Ovary (tissue), 3 donors: ENCODE data around the gene NAALADL2.

Source experiments
- EP300 ChIP-seq: sonication (generic); formaldehyde crosslinking; IDR thresholded peaks from one replicate; pipeline ENCODE4 v1.6.1; 2017; ENCODE audit warnings: antibody characterized with exemption
- POLR2A ChIP-seq: fragments of 450-650 bp; IDR thresholded peaks from one replicate; pipeline ENCODE4 v1.6.1; 2017; ENCODE audit warnings: antibody characterized with exemption, mild to moderate bottlenecking, moderate library complexity
- TF ChIP-seq, protein P1 (sequence below), 3 donors: fragments of 450-650 bp in 2 of 3; fragments of 200-600 bp in 1 of 3; IDR thresholded peaks; one replicate each; pipeline versions ENCODE4 v1.5.1 to v1.8.0; 2016 to 2022; ENCODE audit warnings: antibody characterized with exemption in 3 of 3, mild to moderate bottlenecking in 1 of 3
- donor health status: DM: no; HTN: no; CAD: no.

DNA sequence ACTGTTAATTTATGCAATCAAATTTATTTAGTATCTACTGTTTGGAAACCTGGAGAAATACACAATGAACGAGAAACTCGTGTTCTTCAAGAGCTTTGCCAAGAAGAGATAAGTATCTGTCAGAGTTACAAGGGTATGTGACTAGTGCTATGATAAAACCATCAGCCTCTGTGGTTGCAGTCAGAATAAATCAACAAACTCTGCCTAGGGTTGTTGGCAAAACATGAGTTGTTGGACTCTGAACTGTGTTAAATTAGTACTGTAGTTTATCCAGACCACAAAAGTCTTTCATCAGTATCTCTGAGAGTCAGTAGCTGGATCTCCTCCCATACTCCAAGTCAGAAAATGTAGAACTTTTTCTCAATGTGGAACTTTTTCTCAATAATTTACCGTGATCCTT is 918.4 kb downstream of the NAALADL2 start:
- TF ChIP-seq, protein P1, sequence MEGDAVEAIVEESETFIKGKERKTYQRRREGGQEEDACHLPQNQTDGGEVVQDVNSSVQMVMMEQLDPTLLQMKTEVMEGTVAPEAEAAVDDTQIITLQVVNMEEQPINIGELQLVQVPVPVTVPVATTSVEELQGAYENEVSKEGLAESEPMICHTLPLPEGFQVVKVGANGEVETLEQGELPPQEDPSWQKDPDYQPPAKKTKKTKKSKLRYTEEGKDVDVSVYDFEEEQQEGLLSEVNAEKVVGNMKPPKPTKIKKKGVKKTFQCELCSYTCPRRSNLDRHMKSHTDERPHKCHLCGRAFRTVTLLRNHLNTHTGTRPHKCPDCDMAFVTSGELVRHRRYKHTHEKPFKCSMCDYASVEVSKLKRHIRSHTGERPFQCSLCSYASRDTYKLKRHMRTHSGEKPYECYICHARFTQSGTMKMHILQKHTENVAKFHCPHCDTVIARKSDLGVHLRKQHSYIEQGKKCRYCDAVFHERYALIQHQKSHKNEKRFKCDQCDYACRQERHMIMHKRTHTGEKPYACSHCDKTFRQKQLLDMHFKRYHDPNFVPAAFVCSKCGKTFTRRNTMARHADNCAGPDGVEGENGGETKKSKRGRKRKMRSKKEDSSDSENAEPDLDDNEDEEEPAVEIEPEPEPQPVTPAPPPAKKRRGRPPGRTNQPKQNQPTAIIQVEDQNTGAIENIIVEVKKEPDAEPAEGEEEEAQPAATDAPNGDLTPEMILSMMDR (IDR thresholded peaks at IDR 0.05), result no peak
- TF ChIP-seq POLR2A (no peak), EP300 (no peak)
